ENCODE measurements around the gene HEMGN.
A peak's percentile ranks its signal among the peaks of the same experiment; 100 is the strongest.
"Not testable (repeated sequence)": the region's sequence is repeated elsewhere in the genome, so short reads cannot be mapped to it uniquely, and the experiment has no call there.

The HEMGN gene

DNA sequence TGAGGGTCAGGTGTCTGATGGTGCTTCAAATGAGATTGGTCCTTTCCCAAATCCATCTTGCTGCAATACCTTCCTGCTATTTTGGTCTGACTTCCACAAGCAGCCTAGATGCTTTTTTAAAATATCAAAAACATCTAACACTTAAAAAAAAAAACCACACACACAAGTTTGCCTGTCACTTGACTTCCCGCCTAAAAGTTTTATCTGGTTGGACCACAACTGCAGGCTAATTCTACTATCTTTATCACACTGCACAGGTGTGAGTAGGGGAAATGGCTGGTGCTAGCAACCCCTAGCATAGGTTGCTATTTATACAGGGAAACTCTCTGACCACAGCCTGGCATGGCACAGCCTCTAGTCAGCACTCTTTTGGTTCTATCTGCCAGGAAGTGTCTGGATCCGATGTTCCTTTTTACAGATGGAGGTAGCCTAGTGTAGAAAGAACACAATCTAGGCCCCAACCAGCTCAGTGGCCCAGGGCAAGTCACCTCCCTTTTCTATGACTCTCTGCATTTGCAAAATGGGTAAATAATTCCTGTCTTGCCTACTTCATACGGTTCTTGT, at the start of gene HEMGN:
Gene HEMGN, minus strand, starts transcription at position 92 of the 564 bp plus-strand sequence. Its CDS starts 36 bp downstream, at position 56.
- no peak for DNase-seq

- DNase-seq: no peak
Observed at GRCh38 chr9:97987487-97987886, 49.5 kb upstream of the HEMGN start.

- peak; percentile 82 for DNase-seq
Observed at GRCh38 chr9:97985058-97985861, 47.3 kb upstream of the HEMGN start.

DNA sequence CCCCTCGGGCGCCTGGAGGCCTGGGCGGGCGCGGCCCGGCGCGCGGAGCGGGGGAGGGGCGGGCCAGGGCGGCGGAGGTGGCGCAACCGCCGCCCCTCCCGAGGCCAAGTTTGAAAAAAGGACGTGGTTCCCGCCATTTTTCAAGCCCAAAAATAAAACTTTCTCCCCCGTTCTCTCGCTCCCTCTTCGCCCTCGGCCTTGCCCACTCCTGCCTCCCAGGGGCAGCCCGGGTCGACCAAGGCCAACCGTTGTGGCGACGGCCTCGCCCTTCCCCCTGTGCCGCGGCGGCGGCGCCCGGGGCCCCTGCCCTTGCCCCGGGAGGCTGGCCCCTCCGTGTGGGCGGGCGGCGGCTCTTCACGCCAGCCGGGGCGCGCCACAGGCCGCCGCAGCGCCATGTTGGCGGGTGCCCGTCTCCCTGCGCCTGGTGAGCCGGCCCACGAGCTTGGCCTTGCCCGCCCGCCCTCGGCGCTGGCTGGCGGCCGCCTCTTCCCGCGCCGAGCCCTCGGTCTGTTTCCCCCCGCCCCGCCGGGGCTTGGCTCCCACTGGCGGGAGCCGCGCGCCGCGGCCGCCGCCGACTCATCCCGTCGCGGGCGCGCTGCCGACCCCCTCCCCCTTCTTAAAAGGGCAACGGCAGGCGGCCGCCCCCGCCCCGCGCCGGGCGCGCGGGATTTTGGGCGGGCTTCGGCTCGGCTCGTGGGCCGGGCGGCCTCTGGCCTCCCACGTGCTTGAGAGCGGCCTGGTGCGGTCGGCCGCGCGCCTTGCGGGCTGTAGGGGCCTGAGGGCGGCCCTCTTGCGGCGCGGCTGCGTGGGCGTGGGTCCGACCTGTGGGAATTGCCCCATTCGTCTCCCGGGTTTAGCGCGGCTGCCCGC, 46.5 kb upstream of the HEMGN start:
- peak; percentile 87 for DNase-seq

GRCh38 chr9:97983589-97984187, 45.7 kb upstream of the HEMGN start:
- peak; percentile 64 for DNase-seq

DNA sequence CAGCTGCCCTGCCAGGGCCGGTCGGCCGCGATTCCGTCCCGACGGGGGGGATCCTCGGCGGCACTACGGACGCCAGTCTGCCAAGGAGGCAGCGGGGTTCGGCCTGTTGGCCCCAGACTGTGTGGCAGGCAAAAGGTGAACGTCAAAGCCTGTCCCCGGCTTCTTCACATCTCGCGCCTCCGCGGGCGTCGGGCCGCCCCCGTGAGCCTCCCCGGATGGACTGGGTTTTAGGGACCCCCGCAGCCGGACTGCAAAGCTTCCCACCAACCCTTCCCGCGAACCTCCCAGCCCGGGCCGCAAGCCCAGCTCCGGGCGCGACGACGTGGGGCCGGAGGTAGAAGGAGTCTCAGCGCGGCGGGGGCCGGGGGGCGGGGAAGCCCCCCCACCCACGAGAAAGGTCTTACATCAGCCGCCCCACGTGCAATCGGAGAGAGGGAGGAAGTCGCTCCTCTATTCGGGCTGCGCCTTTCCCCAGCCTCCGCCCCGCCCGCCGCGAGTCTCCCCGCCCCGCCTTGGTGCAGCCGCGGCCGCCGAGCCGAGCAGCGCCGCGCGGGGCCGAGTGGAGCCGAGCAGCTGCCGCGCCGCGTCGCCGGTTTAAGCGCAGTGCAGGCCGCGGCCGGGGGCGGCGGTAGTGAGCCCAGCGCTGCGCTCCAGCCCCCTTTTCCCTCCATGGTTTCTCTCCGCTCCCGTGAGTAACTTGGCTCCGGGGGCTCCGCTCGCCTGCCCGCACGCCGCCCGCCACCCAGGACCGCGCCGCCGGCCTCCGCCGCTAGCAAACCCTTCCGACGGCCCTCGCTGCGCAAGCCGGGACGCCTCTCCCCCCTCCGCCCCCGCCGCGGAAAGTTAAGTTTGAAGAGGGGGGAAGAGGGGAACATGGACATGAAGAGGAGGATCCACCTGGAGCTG, 45.0 kb upstream of the HEMGN start, which contains the start of gene ANP32B:
Gene ANP32B, plus strand, starts transcription at position 659 of the 906 bp plus-strand sequence. Its CDS starts 215 bp downstream, at position 874.
- peak; percentile 93 for DNase-seq

GRCh38 chr9:97981846-97982682, 44.1 kb upstream of the HEMGN start:
- DNase-seq: peak; percentile 50

DNA sequence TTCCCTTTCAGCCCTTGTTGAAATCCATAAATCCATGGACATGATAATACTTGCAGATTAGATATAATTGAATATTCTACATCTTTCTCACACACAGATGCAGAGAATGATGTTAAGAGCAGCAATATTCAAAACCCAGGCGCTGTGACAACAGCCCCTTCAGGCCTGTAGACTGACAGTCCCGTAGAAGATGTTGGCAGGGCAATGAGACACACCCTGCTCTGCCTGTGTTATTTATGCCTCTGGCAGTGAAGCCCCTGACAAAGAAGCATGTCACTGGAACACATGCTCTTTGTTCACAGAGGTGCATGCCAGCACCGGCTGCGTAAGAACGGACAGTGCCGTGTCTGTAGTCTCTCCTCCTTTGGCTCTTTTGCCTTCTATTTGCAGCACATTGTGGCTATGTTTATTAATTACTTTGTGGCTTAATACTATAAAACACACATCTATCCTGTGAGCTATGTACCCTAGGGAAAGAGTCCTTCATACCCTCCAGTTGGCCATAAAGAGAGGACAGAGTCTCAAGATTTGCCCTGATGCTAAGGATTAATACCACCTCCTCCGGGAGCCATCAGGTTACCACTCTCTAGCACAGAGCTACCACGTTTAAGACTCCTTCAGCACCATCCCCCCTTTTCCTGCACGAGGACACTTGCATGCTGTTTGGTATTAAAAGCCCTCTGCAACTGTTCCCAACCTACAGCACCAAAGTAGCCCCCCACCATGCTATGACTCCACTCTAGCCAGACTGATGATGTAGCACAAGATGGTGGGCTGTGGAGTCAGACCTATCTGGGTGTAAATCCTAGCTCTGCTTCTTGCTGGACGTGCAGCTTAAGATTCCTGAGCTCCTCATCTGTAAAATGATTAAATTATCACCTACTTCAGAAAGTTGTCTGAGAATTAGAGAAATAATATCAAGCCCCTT, 43.2 kb upstream of the HEMGN start:
- DNase-seq: no peak

- no peak for DNase-seq
Observed at GRCh38 chr9:97980479-97980803, 42.5 kb upstream of the HEMGN start.

DNA sequence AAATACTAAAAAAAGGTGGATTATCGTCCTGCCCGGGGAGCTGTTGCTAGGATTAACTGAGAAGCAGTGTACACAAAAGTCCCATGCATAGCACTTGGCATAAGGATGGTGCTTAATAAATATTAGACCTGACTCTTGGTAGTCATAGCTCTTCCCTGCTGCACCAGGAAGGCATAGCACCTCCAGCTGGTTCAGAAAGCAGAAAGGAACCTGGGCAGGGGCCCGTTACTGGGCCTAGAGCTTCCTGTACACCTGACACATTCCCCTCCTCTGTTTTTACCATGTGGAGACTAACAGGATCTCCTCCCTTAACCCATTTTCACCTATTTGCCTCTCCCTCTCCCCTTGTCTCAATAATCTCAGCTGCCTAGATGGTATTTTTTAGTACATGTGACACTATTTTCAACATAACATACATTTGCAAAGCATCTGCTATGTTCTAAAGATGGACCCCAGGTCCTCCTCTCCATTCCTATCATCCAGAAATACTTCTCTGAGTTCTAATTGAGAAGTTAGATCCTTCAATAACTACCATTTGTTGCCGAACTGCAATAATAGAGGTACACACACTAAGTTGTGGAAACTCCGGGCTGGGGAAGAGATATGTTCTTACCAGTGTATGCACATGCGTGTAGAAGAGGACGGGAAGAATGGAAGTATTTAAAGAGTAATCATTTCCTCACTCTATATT, 42.0 kb upstream of the HEMGN start:
- DNase-seq: no peak

- no peak for DNase-seq
Observed at GRCh38 chr9:97978371-97979130, 40.6 kb upstream of the HEMGN start.

DNA sequence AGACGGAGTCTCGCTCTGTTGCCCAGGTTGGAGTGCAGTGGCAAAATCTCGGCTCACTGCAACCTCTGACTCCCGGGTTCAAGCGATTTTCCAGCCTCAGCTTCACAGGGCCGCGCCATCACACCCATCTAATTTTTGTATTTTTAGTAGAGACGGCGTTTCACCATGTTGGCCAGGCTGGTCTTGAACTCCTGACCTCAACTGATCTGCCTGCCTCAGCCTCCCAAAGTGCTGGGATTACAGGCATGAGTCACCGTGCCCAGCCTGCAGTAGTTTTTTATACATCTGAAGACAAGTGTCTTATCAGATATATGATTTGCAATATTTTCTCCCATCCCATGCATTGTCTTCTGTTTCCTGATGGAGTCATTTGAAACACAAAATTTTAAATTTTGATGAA, 38.7 kb upstream of the HEMGN start:
- DNase-seq: not testable (repeated sequence)

GRCh38 chr9:97975376-97975775, 37.4 kb upstream of the HEMGN start:
- DNase-seq: no peak

GRCh38 chr9:97972753-97973152, 34.8 kb upstream of the HEMGN start:
- no peak for DNase-seq

- no peak for DNase-seq
Observed at GRCh38 chr9:97970165-97970564, 32.2 kb upstream of the HEMGN start.

GRCh38 chr9:97969014-97969413, 31.0 kb upstream of the HEMGN start:
- DNase-seq: no peak

DNA sequence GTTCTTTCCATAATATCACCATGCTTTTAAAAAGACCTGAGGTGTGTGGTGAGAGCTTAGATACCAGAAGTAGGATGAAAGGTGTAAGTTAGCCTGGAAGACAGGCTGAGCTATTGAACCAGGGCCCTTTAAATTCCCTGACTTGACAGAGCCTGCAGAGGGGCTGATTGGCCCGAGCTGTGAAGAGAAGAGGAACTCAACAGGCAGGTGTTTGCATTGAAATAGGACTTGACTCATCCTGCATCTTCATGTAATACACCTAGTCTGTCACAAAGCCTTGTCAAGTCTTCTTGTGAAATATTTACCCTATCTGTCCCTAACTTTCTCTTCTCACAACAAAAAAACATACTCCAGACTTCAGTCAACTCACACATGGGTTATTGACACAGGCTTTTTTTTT, 28.5 kb upstream of the HEMGN start:
- DNase-seq: peak; percentile 54

DNA sequence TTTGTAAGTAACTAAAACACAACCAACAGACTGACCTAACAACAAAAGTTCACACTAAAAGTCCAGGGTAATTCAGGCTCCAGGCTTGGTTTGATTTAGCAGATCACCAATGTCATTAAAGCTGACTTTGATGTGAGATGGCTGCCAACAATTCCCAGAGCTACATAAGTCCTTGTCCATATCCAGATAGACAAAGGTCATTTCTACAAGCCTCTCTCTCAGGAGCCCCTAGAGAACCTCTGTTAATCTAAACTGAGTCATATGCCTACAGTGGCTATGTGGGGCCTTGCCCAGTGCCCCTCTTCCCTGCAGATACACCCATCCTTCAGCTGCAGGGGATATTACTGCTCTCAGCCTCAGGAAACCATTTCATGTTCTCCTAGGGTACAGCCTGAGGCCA, 26.9 kb upstream of the HEMGN start:
- DNase-seq: no peak

- DNase-seq: no peak
Observed at GRCh38 chr9:97963232-97963631, 25.3 kb upstream of the HEMGN start.
